AG20443 (cell line): ENCODE results near the gene APLP1.
"Not testable (repeated sequence)": the region's sequence is repeated elsewhere in the genome, so short reads cannot be mapped to it uniquely, and the experiment has no call there.

Source experiments
- DNase-seq: peaks from one replicate; pipeline ENCODE4 v3.0.0; 2012; ENCODE audit warnings: low spot score, mixed read lengths

Gene APLP1

GRCh38 chr19:35904311-35905068 is 36.1 kb downstream of the APLP1 start:
- no peak for DNase-seq

- no peak for DNase-seq
Observed at GRCh38 chr19:35905178-35905727, 36.9 kb downstream of the APLP1 start.

GRCh38 chr19:35907377-35907745 is 39.0 kb downstream of the APLP1 start:
- no peak for DNase-seq

- DNase-seq = no peak
Observed at GRCh38 chr19:35908010-35908441, 39.7 kb downstream of the APLP1 start, which contains the start of gene TYROBP. TSS of gene TYROBP (minus strand) at chr19:35908295. CDS start at chr19:35908228, 67 bp downstream.

- no peak for DNase-seq
Observed at GRCh38 chr19:35908973-35909683, 40.8 kb downstream of the APLP1 start.

- no peak for DNase-seq
Observed at GRCh38 chr19:35909684-35910035, 41.3 kb downstream of the APLP1 start.

- DNase-seq = not testable (repeated sequence)
Observed at GRCh38 chr19:35910355-35910754, 42.0 kb downstream of the APLP1 start.

- DNase-seq = no peak
Observed at GRCh38 chr19:35911173-35911572, 42.8 kb downstream of the APLP1 start.

- DNase-seq = no peak
Observed at GRCh38 chr19:35911790-35912189, 43.4 kb downstream of the APLP1 start.

GRCh38 chr19:35913589-35913988 is 45.2 kb downstream of the APLP1 start:
- DNase-seq = no peak

GRCh38 chr19:35915443-35915842 is 47.1 kb downstream of the APLP1 start:
- DNase-seq = no peak

- no peak for DNase-seq
Observed at GRCh38 chr19:35919306-35919705, 50.9 kb downstream of the APLP1 start.

GRCh38 chr19:35921012-35921411 is 52.6 kb downstream of the APLP1 start:
- no peak for DNase-seq

GRCh38 chr19:35925501-35925900 is 57.1 kb downstream of the APLP1 start:
- no peak for DNase-seq

GRCh38 chr19:35928507-35928906 is 60.1 kb downstream of the APLP1 start:
- DNase-seq = no peak
